ENCODE results near the gene ST3GAL3.

Gene ST3GAL3

DNA sequence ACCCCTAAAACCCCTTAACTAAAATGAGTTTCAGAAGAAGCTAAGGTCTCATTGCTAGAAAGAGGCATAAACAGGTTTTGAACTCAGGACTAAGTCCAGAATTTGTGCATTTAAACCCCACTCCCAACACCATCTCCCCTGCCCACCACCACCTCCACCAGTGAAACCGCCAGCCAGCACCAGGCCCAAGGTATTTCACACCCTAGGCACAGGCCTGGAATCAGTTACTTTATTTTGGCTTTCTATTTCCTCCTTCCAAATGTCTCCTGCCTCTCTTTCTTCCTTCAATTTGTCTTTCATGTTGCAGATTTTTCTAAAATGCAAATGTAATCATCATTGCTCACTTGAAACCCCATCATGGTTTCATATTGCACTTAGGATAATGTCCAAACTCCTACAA, 237.5 kb downstream of the ST3GAL3 start:
- Histone ChIP-seq H3K4ac (ENCODE audit: low read length) (no peak overlapping the region), H3K18ac (ENCODE audit: low read length) (no peak overlapping the region), H3K27me3 (ENCODE audit: control insufficient read depth in 3 of 3, insufficient read depth in 3 of 3, low read depth in 1 of 3, low read length in 3 of 3) (no peaks in the 10 kb centered on the region), H3K9me3 (replicated peaks in 1 of 2; ENCODE audit: control insufficient read depth in 2 of 2, insufficient read depth in 1 of 2, low read depth in 1 of 2, low read length in 2 of 2) (no peaks in the 10 kb centered on the region), H3K4me1 (ENCODE audit: control insufficient read depth in 2 of 2, insufficient read depth in 1 of 2, low read depth in 1 of 2, low read length in 2 of 2) (peaks cover 9 to 11% of the 10 kb centered on the region in 2 donors), H4K8ac (ENCODE audit: low read depth, low read length) (no peak overlapping the region), H3K4me3 (ENCODE audit: low read length in 2 of 2) (no peak overlapping the region), H4K91ac (ENCODE audit: low read depth, low read length, poor library complexity) (no peak overlapping the region), H2AK5ac (ENCODE audit: low read depth, low read length) (no peak overlapping the region), H3K36me3 (replicated peaks in 1 of 2; ENCODE audit: control insufficient read depth in 2 of 2, insufficient read depth in 2 of 2, low read length in 2 of 2) (peaks cover 4 to 5% of the 10 kb centered on the region in 2 donors), H2BK12ac (ENCODE audit: low read length) (no peak overlapping the region), H2BK15ac (ENCODE audit: low read length) (no peak overlapping the region), H3K4me2 (ENCODE audit: insufficient read depth, low read length, poor library complexity, severe bottlenecking) (no peak overlapping the region), H3K79me1 (ENCODE audit: low read depth, low read length) (peaks cover 3% of the 10 kb centered on the region), H3K23ac (ENCODE audit: low read depth, low read length, poor library complexity) (no peak overlapping the region), H3K9ac (ENCODE audit: low read depth, low read length, poor library complexity) (no peak overlapping the region), H2BK5ac (ENCODE audit: low read length) (no peak overlapping the region), H2AFZ (ENCODE audit: low read length) (no peak overlapping the region), H2BK120ac (ENCODE audit: low read depth, low read length) (no peak overlapping the region), H3K27ac (replicated peaks; ENCODE audit: low read length) (no peak overlapping the region), H3K14ac (ENCODE audit: low read length) (no peak overlapping the region)
- WGBS, 2 donors (ENCODE audit: extremely low coverage in 2 of 2, insufficient read length in 2 of 2, insufficient replicate concordance in 1 of 2) = no CpG with 5 or more reads among the region's 1 CpG
- DNase-seq (ENCODE audit: low spot score) = no peak

DNA sequence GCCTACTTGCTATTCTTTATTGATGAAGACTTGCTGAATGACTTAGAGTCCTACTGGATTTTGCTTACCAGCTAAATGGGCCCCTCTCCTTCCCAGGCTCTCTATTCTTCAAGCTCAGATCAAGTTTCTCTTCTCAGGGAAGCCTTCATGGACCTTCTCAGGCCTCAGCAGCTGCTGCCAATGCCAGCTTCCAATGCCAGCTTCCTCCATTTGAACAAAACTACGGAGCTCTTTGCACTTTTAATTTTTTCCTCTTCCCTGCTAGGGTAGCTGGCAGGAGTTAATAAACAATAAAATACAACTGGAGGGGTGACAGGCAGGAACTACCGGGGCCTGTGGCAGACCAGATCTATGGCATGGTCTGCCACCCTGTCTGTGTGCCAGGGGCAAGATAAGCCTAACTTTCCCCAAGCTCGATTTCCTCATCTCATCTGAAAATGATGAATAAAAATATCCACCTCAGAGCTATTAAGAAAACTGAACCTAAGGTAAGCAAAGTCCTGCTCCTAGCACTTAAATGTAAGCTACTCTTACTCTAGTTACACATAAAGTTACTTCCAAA, 238.4 kb downstream of the ST3GAL3 start:
- H2AK5ac ChIP-seq (ENCODE audit: low read depth, low read length) = no peak overlapping the region
- H4K91ac ChIP-seq (ENCODE audit: low read depth, low read length, poor library complexity) = no peak overlapping the region
- H2BK120ac ChIP-seq (ENCODE audit: low read depth, low read length) = no peak overlapping the region
- H3K4me3 ChIP-seq (ENCODE audit: low read length in 2 of 2) = peak overlapping the region in 1 of 2 donors; percentile 83
- no peak overlapping the region for H3K23ac ChIP-seq (ENCODE audit: low read depth, low read length, poor library complexity)
- peaks cover 5 to 13% of the 10 kb centered on the region in 2 donors for H3K36me3 ChIP-seq (replicated peaks in 1 of 2; ENCODE audit: control insufficient read depth in 2 of 2, insufficient read depth in 2 of 2, low read length in 2 of 2)
- H3K27me3 ChIP-seq (ENCODE audit: control insufficient read depth in 3 of 3, insufficient read depth in 3 of 3, low read depth in 1 of 3, low read length in 3 of 3) = no peaks in the 10 kb centered on the region
- no peak overlapping the region for H3K27ac ChIP-seq (replicated peaks; ENCODE audit: low read length)
- H2BK15ac ChIP-seq (ENCODE audit: low read length) = no peak overlapping the region
- H2AFZ ChIP-seq (ENCODE audit: low read length) = peak overlapping the region; percentile 99
- no CpG with 5 or more reads among the region's 3 CpGs for WGBS, 2 donors (ENCODE audit: extremely low coverage in 2 of 2, insufficient read length in 2 of 2, insufficient replicate concordance in 1 of 2)
- H3K9ac ChIP-seq (ENCODE audit: low read depth, low read length, poor library complexity) = no peak overlapping the region
- H2BK5ac ChIP-seq (ENCODE audit: low read length) = no peak overlapping the region
- peaks cover 9 to 11% of the 10 kb centered on the region in 2 donors for H3K4me1 ChIP-seq (ENCODE audit: control insufficient read depth in 2 of 2, insufficient read depth in 1 of 2, low read depth in 1 of 2, low read length in 2 of 2)
- peaks cover 3% of the 10 kb centered on the region for H3K79me1 ChIP-seq (ENCODE audit: low read depth, low read length)
- no peak overlapping the region for H2BK12ac ChIP-seq (ENCODE audit: low read length)
- no peak overlapping the region for H4K8ac ChIP-seq (ENCODE audit: low read depth, low read length)
- peak overlapping the region; percentile 95 for H3K4me2 ChIP-seq (ENCODE audit: insufficient read depth, low read length, poor library complexity, severe bottlenecking)
- no peak overlapping the region for H3K18ac ChIP-seq (ENCODE audit: low read length)
- no peak overlapping the region for H3K14ac ChIP-seq (ENCODE audit: low read length)
- H3K9me3 ChIP-seq (replicated peaks in 1 of 2; ENCODE audit: control insufficient read depth in 2 of 2, insufficient read depth in 1 of 2, low read depth in 1 of 2, low read length in 2 of 2) = no peaks in the 10 kb centered on the region
- DNase-seq (ENCODE audit: low spot score) = no peak
- H3K4ac ChIP-seq (ENCODE audit: low read length) = no peak overlapping the region

DNA sequence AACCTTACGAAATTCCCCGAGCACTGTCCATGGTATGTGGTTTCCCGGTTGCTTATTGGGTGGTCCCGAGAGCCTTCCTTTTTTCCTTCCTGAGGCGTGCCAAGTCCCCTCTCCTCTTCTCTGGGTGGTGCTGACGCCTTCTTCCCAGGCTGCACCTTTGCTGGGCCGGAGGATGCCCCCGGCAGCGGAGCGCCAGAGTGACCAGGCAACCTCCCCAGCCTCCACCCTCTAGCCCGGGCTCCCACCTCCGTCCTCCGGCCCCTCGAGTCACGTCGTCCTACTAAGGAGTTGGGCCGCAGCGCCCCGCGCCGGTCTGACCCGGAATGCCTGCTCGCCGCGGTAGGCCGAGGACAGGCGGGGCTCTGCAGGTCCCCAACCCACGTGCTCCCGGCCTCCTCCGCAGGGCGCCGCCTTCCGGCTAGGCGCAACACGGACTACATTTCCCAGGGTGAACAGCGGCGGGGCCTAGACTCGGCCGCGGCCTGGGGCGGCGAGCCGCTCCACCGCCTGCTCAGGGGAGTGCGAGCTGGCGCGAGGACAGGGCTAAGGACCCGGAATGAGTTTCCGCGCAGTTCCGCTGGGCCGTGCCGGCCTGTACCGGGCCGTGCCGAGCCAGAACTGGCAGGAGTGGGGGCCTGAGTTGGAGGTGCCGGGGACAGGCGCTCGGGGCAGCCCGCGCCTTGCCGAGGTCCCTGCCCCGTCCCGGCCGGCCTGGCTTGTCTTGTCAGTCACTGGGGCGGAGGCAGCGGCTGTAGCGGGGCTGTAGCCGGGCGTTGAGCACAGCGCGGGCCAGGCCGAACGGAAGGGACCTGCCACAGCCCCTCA, 239.1 kb downstream of the ST3GAL3 start, which contains the start of gene IPO13:
Gene IPO13 (plus strand): TSS at position 715 of the 825 bp plus-strand sequence. CDS start 651 bp downstream, outside the sequence.
- no peaks in the 10 kb centered on the region for H3K27me3 ChIP-seq (ENCODE audit: control insufficient read depth in 3 of 3, insufficient read depth in 3 of 3, low read depth in 1 of 3, low read length in 3 of 3)
- H2BK15ac ChIP-seq (ENCODE audit: low read length) = peak within 1 kb of the TSS; percentile 56
- WGBS, 2 donors (ENCODE audit: extremely low coverage in 2 of 2, insufficient read length in 2 of 2, insufficient replicate concordance in 1 of 2) = no CpG with 5 or more reads among the region's 74 CpGs
- H3K23ac ChIP-seq (ENCODE audit: low read depth, low read length, poor library complexity) = peak within 1 kb of the TSS; percentile 89
- H2AFZ ChIP-seq (ENCODE audit: low read length) = peak within 1 kb of the TSS; percentile 99
- peak within 1 kb of the TSS; percentile 97 for H2BK5ac ChIP-seq (ENCODE audit: low read length)
- peak within 1 kb of the TSS; percentile 89 for H3K14ac ChIP-seq (ENCODE audit: low read length)
- H2AK5ac ChIP-seq (ENCODE audit: low read depth, low read length) = peak within 1 kb of the TSS; percentile 76
- H3K27ac ChIP-seq (replicated peaks; ENCODE audit: low read length) = peak within 1 kb of the TSS; percentile 63
- peak within 1 kb of the TSS; percentile 98 for H3K18ac ChIP-seq (ENCODE audit: low read length)
- peak within 1 kb of the TSS; percentile 93 for H3K9ac ChIP-seq (ENCODE audit: low read depth, low read length, poor library complexity)
- peak within 1 kb of the TSS; percentile 77 for H3K4ac ChIP-seq (ENCODE audit: low read length)
- H3K79me1 ChIP-seq (ENCODE audit: low read depth, low read length) = peaks cover 3% of the 10 kb centered on the region
- H4K91ac ChIP-seq (ENCODE audit: low read depth, low read length, poor library complexity) = no peak within 1 kb of the TSS
- DNase-seq (ENCODE audit: low spot score) = peak; percentile 97
- H4K8ac ChIP-seq (ENCODE audit: low read depth, low read length) = no peak within 1 kb of the TSS
- peak within 1 kb of the TSS; percentile 11 for H2BK12ac ChIP-seq (ENCODE audit: low read length)
- H2BK120ac ChIP-seq (ENCODE audit: low read depth, low read length) = no peak within 1 kb of the TSS
- H3K4me3 ChIP-seq (ENCODE audit: low read length in 2 of 2) = peak within 1 kb of the TSS; percentile 83 to 89
- no peaks in the 10 kb centered on the region for H3K9me3 ChIP-seq (replicated peaks in 1 of 2; ENCODE audit: control insufficient read depth in 2 of 2, insufficient read depth in 1 of 2, low read depth in 1 of 2, low read length in 2 of 2)
- peaks cover 5 to 17% of the 10 kb centered on the region in 2 donors for H3K36me3 ChIP-seq (replicated peaks in 1 of 2; ENCODE audit: control insufficient read depth in 2 of 2, insufficient read depth in 2 of 2, low read length in 2 of 2)
- H3K4me1 ChIP-seq (ENCODE audit: control insufficient read depth in 2 of 2, insufficient read depth in 1 of 2, low read depth in 1 of 2, low read length in 2 of 2) = peaks cover 9 to 11% of the 10 kb centered on the region in 2 donors
- H3K4me2 ChIP-seq (ENCODE audit: insufficient read depth, low read length, poor library complexity, severe bottlenecking) = peak within 1 kb of the TSS; percentile 95
